GM18867 (cell line): ENCODE results near the gene HMX2.

ENCODE experiments used
- ATAC-seq: cut with Tn5 transposase; IDR thresholded peaks from one replicate; pipeline ENCODE4 v1.9.1; 2021; ENCODE audit warnings: mild to moderate bottlenecking, moderate library complexity; ENCODE audit not compliant: unreplicated experiment

The HMX2 gene

GRCh38 chr10:123136806-123137642, 10.9 kb upstream of the HMX2 start:
- ATAC-seq, result no peak

GRCh38 chr10:123139165-123139520, 8.8 kb upstream of the HMX2 start:
- no peak for ATAC-seq

GRCh38 chr10:123139521-123140163, 8.3 kb upstream of the HMX2 start:
- ATAC-seq, result no peak

GRCh38 chr10:123140164-123140982, 7.6 kb upstream of the HMX2 start:
- no peak for ATAC-seq

- no peak for ATAC-seq
These were observed 6.9 kb upstream of the HMX2 start for GRCh38 chr10:123140983-123141390.

GRCh38 chr10:123141791-123142700, 5.9 kb upstream of the HMX2 start:
- ATAC-seq, result no peak

- ATAC-seq, result no peak
These were observed 5.2 kb upstream of the HMX2 start for GRCh38 chr10:123142701-123143161.

GRCh38 chr10:123143162-123143824, 4.6 kb upstream of the HMX2 start:
- no peak for ATAC-seq

- no peak for ATAC-seq
These were observed 4.1 kb upstream of the HMX2 start for GRCh38 chr10:123143825-123144168.

GRCh38 chr10:123144697-123145541, 3.0 kb upstream of the HMX2 start:
- ATAC-seq, result no peak

GRCh38 chr10:123145542-123146012, 2.4 kb upstream of the HMX2 start:
- no peak for ATAC-seq

- no peak for ATAC-seq
These were observed 1.7 kb upstream of the HMX2 start for GRCh38 chr10:123146013-123146893.

GRCh38 chr10:123146894-123147634, 872 bp upstream of the HMX2 start:
- ATAC-seq, result no peak

GRCh38 chr10:123148414-123149161, 652 bp downstream of the HMX2 start:
- no peak for ATAC-seq

GRCh38 chr10:123149162-123149567, 1.2 kb downstream of the HMX2 start:
- ATAC-seq, result no peak

- no peak for ATAC-seq
These were observed 1.8 kb downstream of the HMX2 start for GRCh38 chr10:123149568-123150270.
